Left ventricle myocardium inferior (tissue), 1 donor: ENCODE measurements around the gene TNIK. TPM values are rescaled to one million over a fixed set of nuclear protein-coding genes. Genes with fewer than 3 reads are reported as not detected.

Experiments
- DNase-seq: peaks from one replicate; pipeline ENCODE4 v3.0.0-alpha.2; 2020
- H3K27ac ChIP-seq: fragments of 200-600 bp; replicated peaks from 2 replicates; pipeline ENCODE4 v1.8.0; 2021
- H3K27me3 ChIP-seq: fragments of 200-600 bp; 2 replicates; pipeline ENCODE4 v1.8.0; 2021; ENCODE audit warnings: low read depth
- H3K36me3 ChIP-seq: fragments of 200-600 bp; 2 replicates; pipeline ENCODE4 v1.8.0; 2021
- H3K4me1 ChIP-seq: fragments of 200-600 bp; 2 replicates; pipeline ENCODE4 v1.8.0; 2021
- H3K4me3 ChIP-seq: fragments of 200-600 bp; 2 replicates; pipeline ENCODE4 v1.8.0; 2021; ENCODE audit warnings: mild to moderate bottlenecking, moderate library complexity
- H3K9me3 ChIP-seq: fragments of 200-600 bp; replicated peaks from 2 replicates; pipeline ENCODE4 v1.8.0; 2021
- intact Hi-C: fragments of 100-400 bp; cut with micrococcal nuclease; formaldehyde crosslinking; loops from one replicate; pipeline ENCODE4 v1.11.0; 2022
- total RNA-seq: library from RNA; stranded (reverse); fragmentation: NEBNext Ultra II Directional; extraction: Animal tissue kit (Norgen Biotek cat#: 25700); gene quantifications from one replicate; pipeline ENCODE4 v1.2.1, GENCODE V29; 2021
- TF ChIP-seq, protein P1 (sequence below): fragments of 200-600 bp; IDR thresholded peaks from 2 replicates; pipeline ENCODE4 v1.8.0; 2021; ENCODE audit warnings: antibody characterized with exemption, mild to moderate bottlenecking, borderline replicate concordance
- donor health status: DM: no; HTN: yes; CAD: no; lungs with severe emphysema.

The TNIK gene
- total RNA-seq, 1 donor from 2014 or later = 28.6 TPM

DNA sequence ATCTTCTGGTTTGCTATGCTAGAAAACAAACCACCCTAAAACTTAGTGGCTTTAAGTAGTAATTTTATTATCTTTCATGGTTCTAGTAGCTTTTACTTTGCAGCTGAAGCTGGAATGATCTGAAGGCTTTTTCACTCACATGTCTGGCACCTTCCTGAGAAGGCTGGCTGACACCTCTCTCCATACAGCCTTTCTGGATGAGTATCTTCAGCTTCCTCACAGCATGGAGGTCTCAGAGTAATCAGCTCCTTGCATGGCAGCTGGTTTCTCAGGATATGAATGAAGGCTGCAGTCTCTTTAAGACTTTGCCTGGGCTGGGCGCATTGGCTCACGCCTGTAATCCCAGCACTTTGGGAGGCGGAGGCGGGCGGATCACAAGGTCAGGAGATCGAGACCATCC is 50.0 kb downstream of the TNIK start:
- H3K4me1 ChIP-seq = peaks cover 52% of the 10 kb centered on the region

DNA sequence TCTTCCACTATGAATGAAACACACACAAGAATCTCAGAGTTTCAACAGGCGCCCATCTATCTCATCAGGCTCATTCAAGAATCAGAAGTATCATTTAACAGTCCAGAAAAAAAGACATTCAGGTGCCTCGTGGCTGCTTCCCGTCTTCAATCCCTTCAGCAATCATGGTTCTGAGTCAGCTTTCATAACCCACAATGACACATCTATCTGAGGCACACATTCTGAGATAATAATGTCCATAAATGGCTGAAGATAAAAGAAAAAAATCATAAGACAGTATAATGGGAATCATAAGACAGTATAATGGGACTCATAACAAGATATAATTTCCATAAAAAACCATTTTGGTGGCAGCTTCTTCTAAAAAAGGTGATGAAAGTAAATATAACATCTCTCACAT is 52.4 kb downstream of the TNIK start:
- TF ChIP-seq, protein P1, sequence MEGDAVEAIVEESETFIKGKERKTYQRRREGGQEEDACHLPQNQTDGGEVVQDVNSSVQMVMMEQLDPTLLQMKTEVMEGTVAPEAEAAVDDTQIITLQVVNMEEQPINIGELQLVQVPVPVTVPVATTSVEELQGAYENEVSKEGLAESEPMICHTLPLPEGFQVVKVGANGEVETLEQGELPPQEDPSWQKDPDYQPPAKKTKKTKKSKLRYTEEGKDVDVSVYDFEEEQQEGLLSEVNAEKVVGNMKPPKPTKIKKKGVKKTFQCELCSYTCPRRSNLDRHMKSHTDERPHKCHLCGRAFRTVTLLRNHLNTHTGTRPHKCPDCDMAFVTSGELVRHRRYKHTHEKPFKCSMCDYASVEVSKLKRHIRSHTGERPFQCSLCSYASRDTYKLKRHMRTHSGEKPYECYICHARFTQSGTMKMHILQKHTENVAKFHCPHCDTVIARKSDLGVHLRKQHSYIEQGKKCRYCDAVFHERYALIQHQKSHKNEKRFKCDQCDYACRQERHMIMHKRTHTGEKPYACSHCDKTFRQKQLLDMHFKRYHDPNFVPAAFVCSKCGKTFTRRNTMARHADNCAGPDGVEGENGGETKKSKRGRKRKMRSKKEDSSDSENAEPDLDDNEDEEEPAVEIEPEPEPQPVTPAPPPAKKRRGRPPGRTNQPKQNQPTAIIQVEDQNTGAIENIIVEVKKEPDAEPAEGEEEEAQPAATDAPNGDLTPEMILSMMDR = no peak
- H3K4me1 ChIP-seq = peaks cover 44% of the 10 kb centered on the region
- H3K27ac ChIP-seq = no peak overlapping the region
- no peaks in the 10 kb centered on the region for H3K27me3 ChIP-seq
- no peak overlapping the region for H3K4me3 ChIP-seq
- H3K9me3 ChIP-seq = no peaks in the 10 kb centered on the region
- intact Hi-C loops = no loop called here
- DNase-seq = no peak
- no peaks in the 10 kb centered on the region for H3K36me3 ChIP-seq

More for the DNA sequence above, 50.0 kb downstream of the TNIK start:
- H3K9me3 ChIP-seq = no peaks in the 10 kb centered on the region
- no peak for DNase-seq
- no peaks in the 10 kb centered on the region for H3K36me3 ChIP-seq
- no peaks in the 10 kb centered on the region for H3K27me3 ChIP-seq
- H3K27ac ChIP-seq = no peak overlapping the region
- intact Hi-C loops = no loop called here
- TF ChIP-seq, protein P1 = no peak
- H3K4me3 ChIP-seq = no peak overlapping the region

DNA sequence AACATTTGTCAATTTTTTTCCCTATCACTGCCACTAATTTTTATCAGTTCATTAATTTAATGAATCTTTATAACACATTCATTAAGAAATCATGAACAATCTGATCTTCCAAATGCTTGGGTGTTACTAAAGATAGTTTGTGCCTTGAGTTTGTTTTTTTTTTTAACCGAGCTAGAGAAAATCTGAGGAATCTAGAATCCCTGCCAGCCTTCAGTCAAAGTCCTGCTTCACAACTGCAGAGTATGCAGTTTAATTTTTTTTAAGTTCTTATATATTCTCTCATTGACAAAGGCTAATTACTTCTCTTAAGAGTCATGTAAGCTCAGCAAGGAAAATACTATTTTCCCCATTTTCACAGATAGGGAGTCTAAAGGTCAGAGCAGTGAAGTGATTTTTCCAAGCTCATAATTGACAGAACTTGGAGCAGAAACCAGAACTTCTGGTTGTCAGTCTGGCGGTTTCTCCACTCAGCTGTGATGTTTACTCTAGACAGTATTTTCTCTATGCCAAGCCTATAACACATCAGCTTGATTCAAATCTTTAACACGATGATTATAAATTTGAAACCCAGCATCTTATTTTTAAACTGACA is 55.7 kb downstream of the TNIK start:
- Histone ChIP-seq H3K27ac (peak overlapping the region; percentile 0), H3K9me3 (no peaks in the 10 kb centered on the region), H3K4me1 (peaks cover 59% of the 10 kb centered on the region), H3K27me3 (no peaks in the 10 kb centered on the region), H3K36me3 (no peaks in the 10 kb centered on the region), H3K4me3 (no peak overlapping the region)
- intact Hi-C loops = no loop called here
- TF ChIP-seq, protein P1 = no peak
- no peak for DNase-seq

DNA sequence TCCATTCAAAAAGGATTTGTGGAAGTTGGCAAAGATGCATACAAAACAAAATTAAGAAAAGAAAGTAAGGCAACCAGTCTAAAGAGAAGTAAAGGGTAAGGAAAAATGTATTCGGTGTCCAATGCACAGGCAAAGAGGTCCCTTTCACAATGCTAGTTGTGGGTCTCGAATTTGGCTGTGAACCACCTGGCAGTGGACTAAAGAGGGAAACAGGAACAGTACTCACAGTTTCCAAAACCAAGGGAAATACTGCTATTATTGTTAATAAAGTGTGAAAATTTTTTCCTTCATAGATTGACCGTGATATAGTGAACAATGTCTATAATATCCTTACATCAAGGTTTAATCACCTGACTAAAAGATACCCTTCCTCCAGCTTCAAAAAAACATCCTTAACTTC is 57.9 kb downstream of the TNIK start:
- Histone ChIP-seq H3K27me3 (no peaks in the 10 kb centered on the region), H3K9me3 (no peaks in the 10 kb centered on the region), H3K36me3 (no peaks in the 10 kb centered on the region), H3K4me1 (peaks cover 66% of the 10 kb centered on the region), H3K27ac (no peak overlapping the region), H3K4me3 (no peak overlapping the region)
- no peak for DNase-seq
- intact Hi-C loops = no loop called here
- TF ChIP-seq, protein P1 = no peak

DNA sequence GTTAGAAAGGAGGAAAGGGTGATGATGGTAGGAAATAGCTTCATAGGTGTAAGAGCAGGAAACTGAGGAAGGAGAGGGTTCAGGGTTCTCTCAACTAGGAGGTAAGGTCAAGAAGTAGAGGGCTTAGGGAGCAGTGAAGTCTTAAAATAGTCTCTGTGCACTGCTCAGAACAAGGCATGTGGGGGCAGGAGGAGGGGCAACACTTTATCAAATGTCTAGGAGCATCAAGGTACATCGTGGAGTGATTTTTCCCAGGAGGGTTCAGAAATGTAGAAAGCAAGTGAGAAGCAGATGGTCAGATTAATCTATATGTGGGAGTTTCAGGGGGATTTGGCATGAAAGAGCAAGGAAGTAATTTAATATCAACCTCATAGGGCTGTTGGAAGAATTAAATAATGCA is 58.8 kb downstream of the TNIK start:
- Histone ChIP-seq H3K27me3 (no peaks in the 10 kb centered on the region), H3K9me3 (no peaks in the 10 kb centered on the region), H3K4me3 (no peak overlapping the region), H3K36me3 (no peaks in the 10 kb centered on the region), H3K27ac (no peak overlapping the region), H3K4me1 (peaks cover 74% of the 10 kb centered on the region)
- intact Hi-C loops = no loop called here
- no peak for DNase-seq
- TF ChIP-seq, protein P1 = no peak

DNA sequence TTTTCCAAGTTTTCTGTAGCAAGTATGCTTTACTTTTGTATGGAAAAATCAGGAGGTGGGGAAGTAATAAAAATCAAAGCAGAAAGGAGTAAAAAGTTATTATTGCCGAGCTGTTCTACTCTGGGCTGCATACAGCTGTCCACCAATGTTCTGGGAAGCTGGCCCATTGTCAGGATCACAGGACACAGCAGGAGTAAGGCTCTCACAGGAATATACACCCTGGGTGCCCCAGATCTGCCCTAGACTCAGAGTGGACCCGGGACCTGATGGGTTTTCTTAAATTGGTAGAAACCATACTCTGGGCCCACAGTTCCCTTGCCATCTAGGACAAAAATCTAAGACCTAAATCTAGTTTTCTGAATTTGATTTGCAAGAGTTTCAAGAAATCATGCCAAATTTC is 60.4 kb downstream of the TNIK start:
- no peaks in the 10 kb centered on the region for H3K27me3 ChIP-seq
- intact Hi-C loops = no loop called here
- H3K27ac ChIP-seq = peak overlapping the region; percentile 57
- peak; percentile 29 for DNase-seq
- TF ChIP-seq, protein P1 = no peak
- H3K4me3 ChIP-seq = no peak overlapping the region
- H3K9me3 ChIP-seq = no peaks in the 10 kb centered on the region
- peaks cover 89% of the 10 kb centered on the region for H3K4me1 ChIP-seq
- no peaks in the 10 kb centered on the region for H3K36me3 ChIP-seq
